A549 treated with dexamethasone at 1 μM for 4 hours (cell line): ENCODE measurements around the gene TRAPPC10. TPM values are rescaled to one million over a fixed set of nuclear protein-coding genes. Genes with fewer than 3 reads are reported as not detected.

Experiments
- total RNA-seq: library from RNA; stranded (reverse); fragments of 200-300 nt; extraction: Qiagen RNA extraction; gene quantifications from 5 replicates; pipeline ENCODE4 v1.2.3, GENCODE V29; 2022

TRAPPC10 gene
- 13.4 to 22.4 TPM (median 20.0 TPM) in 5 replicates for total RNA-seq

GRCh38 chr21:44011579-44012473 lies at the start of gene TRAPPC10:
TRAPPC10 (plus strand) TSS chr21:44012309; CDS start chr21:44012494, 185 bp downstream.

GRCh38 chr21:44107026-44107501 lies 95.0 kb downstream of the TRAPPC10 start, which contains the start of gene PWP2:
PWP2 (plus strand) TSS chr21:44107399; CDS start chr21:44107417, 18 bp downstream.

Other genes with a start within 250 kb of the TRAPPC10 start
- 83.6 to 96.7 TPM (median 86.2 TPM) in 5 replicates for gene CSTB, start 236.0 kb upstream of the TRAPPC10 start, total RNA-seq
- 33.3 to 38.3 TPM (median 36.6 TPM) in 5 replicates for gene RRP1, start 222.7 kb upstream of the TRAPPC10 start, total RNA-seq
- 17.8 to 30.7 TPM (median 29.0 TPM) in 5 replicates for gene AGPAT3, start 147.1 kb upstream of the TRAPPC10 start, total RNA-seq
- gene PWP2, start 95.1 kb downstream of the TRAPPC10 start, total RNA-seq = 0.41 to 3.2 TPM (median 2.0 TPM) in 5 replicates
- 2.1 to 5.1 TPM (median 3.8 TPM) in 5 replicates for gene GATD3, start 121.4 kb downstream of the TRAPPC10 start, total RNA-seq
- gene ICOSLG, start 228.6 kb downstream of the TRAPPC10 start, total RNA-seq = 4.0 to 5.6 TPM (median 4.5 TPM) in 5 replicates
- gene DNMT3L, start 249.6 kb downstream of the TRAPPC10 start, total RNA-seq = not detected in 5 replicates